ENCODE measurements around the gene POLR1E.
"Not testable (repeated sequence)": the region's sequence is repeated elsewhere in the genome, so short reads cannot be mapped to it uniquely, and the experiment has no call there.

Gene POLR1E

GRCh38 chr9:37501957-37502596, 16.3 kb downstream of the POLR1E start:
- DNase-seq (ENCODE audit: low spot score), result no peak

GRCh38 chr9:37503736-37504135, 18.0 kb downstream of the POLR1E start:
- DNase-seq (ENCODE audit: low spot score), result no peak

GRCh38 chr9:37504605-37505004, 18.9 kb downstream of the POLR1E start:
- no peak for DNase-seq (ENCODE audit: low spot score)

- DNase-seq (ENCODE audit: low spot score), result no peak
Measured at GRCh38 chr9:37507566-37508134, 21.9 kb downstream of the POLR1E start.

- no peak for DNase-seq (ENCODE audit: low spot score)
Measured at GRCh38 chr9:37508135-37508833, 22.5 kb downstream of the POLR1E start.

GRCh38 chr9:37508834-37509206, 23.1 kb downstream of the POLR1E start:
- no peak for DNase-seq (ENCODE audit: low spot score)

- no peak for DNase-seq (ENCODE audit: low spot score)
Measured at GRCh38 chr9:37509536-37509935, 23.8 kb downstream of the POLR1E start.

- not testable (repeated sequence) for DNase-seq (ENCODE audit: low spot score)
Measured at GRCh38 chr9:37510053-37510452, 24.3 kb downstream of the POLR1E start.

GRCh38 chr9:37511016-37512010, 25.6 kb downstream of the POLR1E start:
- peak; percentile 64 for DNase-seq (ENCODE audit: low spot score)

- no peak for DNase-seq (ENCODE audit: low spot score)
Measured at GRCh38 chr9:37512437-37512836, 26.7 kb downstream of the POLR1E start.

- not testable (repeated sequence) for DNase-seq (ENCODE audit: low spot score)
Measured at GRCh38 chr9:37514415-37514814, 28.7 kb downstream of the POLR1E start.

- no peak for DNase-seq (ENCODE audit: low spot score)
Measured at GRCh38 chr9:37514999-37515398, 29.3 kb downstream of the POLR1E start.

GRCh38 chr9:37515620-37516258, 30.0 kb downstream of the POLR1E start:
- no peak for DNase-seq (ENCODE audit: low spot score)

- DNase-seq (ENCODE audit: low spot score), result no peak
Measured at GRCh38 chr9:37517923-37518322, 32.2 kb downstream of the POLR1E start.

GRCh38 chr9:37520641-37521040, 34.9 kb downstream of the POLR1E start:
- DNase-seq (ENCODE audit: low spot score), result no peak

GRCh38 chr9:37521111-37521510, 35.4 kb downstream of the POLR1E start:
- no peak for DNase-seq (ENCODE audit: low spot score)

GRCh38 chr9:37522971-37523370, 37.2 kb downstream of the POLR1E start:
- DNase-seq (ENCODE audit: low spot score), result no peak

- no peak for DNase-seq (ENCODE audit: low spot score)
Measured at GRCh38 chr9:37523916-37524315, 38.2 kb downstream of the POLR1E start.

- no peak for DNase-seq (ENCODE audit: low spot score)
Measured at GRCh38 chr9:37528652-37529471, 43.1 kb downstream of the POLR1E start.

- no peak for DNase-seq (ENCODE audit: low spot score)
Measured at GRCh38 chr9:37531699-37532098, 46.0 kb downstream of the POLR1E start.

GRCh38 chr9:37534412-37534811, 48.7 kb downstream of the POLR1E start:
- DNase-seq (ENCODE audit: low spot score), result no peak
